Spinal cord (tissue), 10 donors: Measurements from ENCODE around the gene MED27. TPM values are rescaled to one million over a fixed set of nuclear protein-coding genes. Genes with fewer than 3 reads are reported as not detected.

Experiments used
- DNase-seq, 6 donors: peaks; one replicate each; pipeline versions ENCODE4 v3.0.0 to v3.0.0-alpha.2; 2013 to 2015; ENCODE audit warnings: low spot score in 6 of 6, low read depth in 4 of 6
- H3K27ac ChIP-seq: one replicate; pipeline ENCODE4 v1.5.1; 2013; ENCODE audit warnings: low read depth, low read length, control low read depth
- H3K27me3 ChIP-seq: one replicate; pipeline ENCODE4 v1.6.1; 2013; ENCODE audit warnings: low read length; ENCODE audit not compliant: control insufficient read depth, insufficient read depth
- H3K36me3 ChIP-seq: one replicate; pipeline ENCODE4 v1.6.1; 2013; ENCODE audit warnings: low read length; ENCODE audit not compliant: control insufficient read depth, insufficient read depth
- H3K4me1 ChIP-seq: one replicate; pipeline ENCODE4 v1.6.1; 2013; ENCODE audit warnings: low read length; ENCODE audit not compliant: control insufficient read depth, insufficient read depth
- H3K4me3 ChIP-seq: one replicate; pipeline ENCODE4 v1.5.1; 2013; ENCODE audit warnings: low read depth, low read length, control low read depth
- H3K9me3 ChIP-seq: one replicate; pipeline ENCODE4 v1.6.1; 2013; ENCODE audit warnings: low read length; ENCODE audit not compliant: control insufficient read depth, insufficient read depth
- WGBS: methylation state at CpG from one replicate; pipeline ENCODE4 v1.1.5; 2013; ENCODE audit warnings: missing lambda C conversion rate; ENCODE audit not compliant: insufficient coverage; 5-methylcytosine and 5-hydroxymethylcytosine counted together
- polyA plus RNA-seq, 2 donors: library from polyadenylated mRNA; unstranded; fragments of 120-200 nt; gene quantifications; one replicate each; pipeline ENCODE4 v1.2.1, GENCODE V29; 2013; ENCODE audit not compliant: insufficient read length in 2 of 2
- total RNA-seq, 2 donors: library from RNA; depleted of rRNA in 1 of 2; stranded (reverse); fragments of 120-200 nt in 1 of 2; fragments of >200 nt in 1 of 2; gene quantifications; one replicate each; pipeline versions ENCODE4 v1.2.3 to v1.2.4, GENCODE V29; 2013 to 2014
- donor health status: healthy.

Gene MED27
- total and polyA plus RNA-seq, 4 donors, result 13.9 to 27.8 (median 25.8) TPM

DNA sequence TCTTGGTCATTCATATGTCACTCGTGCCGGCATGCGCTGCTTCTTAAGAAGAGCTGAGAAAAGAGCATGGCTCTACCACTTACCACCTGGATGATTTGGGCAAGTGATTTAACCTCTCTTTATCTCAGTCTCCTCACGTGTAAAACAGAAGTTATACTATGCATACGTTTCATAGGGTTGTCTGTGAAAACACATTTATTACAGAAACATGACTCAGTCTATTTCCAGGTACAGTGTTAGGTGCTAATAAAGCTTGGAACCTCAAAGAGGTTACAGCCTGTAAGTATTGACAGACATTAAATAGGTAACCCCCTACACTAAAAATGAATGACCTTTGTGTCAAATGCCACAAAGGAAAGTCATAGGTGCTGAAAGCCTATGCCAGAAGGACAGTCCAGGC lies 43.1 kb downstream of the MED27 start:
- 100% methylated on average over 1 of the region's 5 CpGs for WGBS
- DNase-seq, result no peak
- H3K9me3 ChIP-seq, result no peaks in the 10 kb centered on the region
- H3K27ac ChIP-seq, result no peak overlapping the region
- H3K27me3 ChIP-seq, result no peaks in the 10 kb centered on the region
- H3K4me3 ChIP-seq, result no peak overlapping the region
- peaks cover 14% of the 10 kb centered on the region for H3K4me1 ChIP-seq
- H3K36me3 ChIP-seq, result no peaks in the 10 kb centered on the region

DNA sequence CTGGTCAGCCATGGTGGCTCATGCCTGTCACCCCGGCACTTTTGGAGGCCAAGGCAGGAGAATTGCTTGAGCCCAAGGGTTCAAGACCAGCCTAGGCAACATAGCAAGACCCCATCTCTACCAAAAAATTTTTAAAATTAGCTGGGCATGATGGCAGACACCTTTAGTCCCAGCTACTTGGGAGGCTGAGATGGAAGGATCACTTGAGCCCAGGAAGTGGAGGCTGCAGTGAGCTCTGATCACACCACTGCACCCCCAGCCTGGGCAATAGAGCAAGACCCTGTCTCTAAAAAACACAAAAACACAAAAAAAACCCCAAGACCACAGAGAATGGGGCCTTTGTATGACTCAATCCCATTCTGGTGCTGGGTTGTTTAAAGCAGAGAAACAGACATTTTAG lies 44.0 kb downstream of the MED27 start:
- Histone ChIP-seq H3K27me3 (no peaks in the 10 kb centered on the region), H3K36me3 (no peaks in the 10 kb centered on the region), H3K27ac (no peak overlapping the region), H3K4me3 (no peak overlapping the region), H3K4me1 (peaks cover 10% of the 10 kb centered on the region), H3K9me3 (no peaks in the 10 kb centered on the region)
- DNase-seq, result no peak
- no CpG with 5 or more reads among the region's 1 CpG for WGBS

DNA sequence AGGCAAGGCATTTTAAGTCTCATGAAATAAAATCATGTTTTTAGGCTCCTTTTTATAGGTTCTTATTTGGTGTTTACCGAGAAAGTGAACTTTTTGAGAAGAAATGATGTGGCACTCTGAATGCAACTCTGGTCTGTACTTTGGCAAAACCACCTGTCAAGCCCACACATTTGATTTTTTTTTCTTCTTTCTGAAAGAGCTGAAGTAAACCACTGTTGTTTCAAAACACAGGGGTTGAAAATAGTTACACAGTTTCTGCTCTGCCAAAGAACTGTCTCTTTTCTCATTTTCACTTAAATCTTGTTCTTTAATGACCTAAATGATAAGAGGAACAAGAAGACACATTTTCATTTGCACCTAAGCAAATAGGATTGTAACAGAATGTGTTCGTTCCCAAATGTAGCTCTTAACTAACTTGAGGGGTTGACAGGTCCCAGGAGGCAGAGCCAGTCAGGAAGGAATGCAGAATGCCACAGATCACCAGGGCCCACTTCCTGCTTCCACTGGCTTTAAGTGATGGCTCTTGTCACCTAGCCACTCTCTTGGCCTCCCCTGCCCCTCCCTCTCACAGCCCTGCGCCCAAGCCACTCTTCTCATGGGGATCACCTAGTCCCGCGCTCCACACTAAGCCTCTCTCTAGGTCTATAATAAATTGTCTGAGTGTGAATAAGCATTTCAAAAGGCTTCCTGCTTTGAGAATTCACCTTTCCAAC lies 47.3 kb downstream of the MED27 start:
- Histone ChIP-seq H3K9me3 (no peaks in the 10 kb centered on the region), H3K36me3 (no peaks in the 10 kb centered on the region), H3K4me1 (peaks cover 8% of the 10 kb centered on the region), H3K4me3 (no peak overlapping the region), H3K27ac (no peak overlapping the region), H3K27me3 (no peaks in the 10 kb centered on the region)
- WGBS, result 46% methylated on average over 3 of the region's 5 CpGs
- DNase-seq, result no peak

DNA sequence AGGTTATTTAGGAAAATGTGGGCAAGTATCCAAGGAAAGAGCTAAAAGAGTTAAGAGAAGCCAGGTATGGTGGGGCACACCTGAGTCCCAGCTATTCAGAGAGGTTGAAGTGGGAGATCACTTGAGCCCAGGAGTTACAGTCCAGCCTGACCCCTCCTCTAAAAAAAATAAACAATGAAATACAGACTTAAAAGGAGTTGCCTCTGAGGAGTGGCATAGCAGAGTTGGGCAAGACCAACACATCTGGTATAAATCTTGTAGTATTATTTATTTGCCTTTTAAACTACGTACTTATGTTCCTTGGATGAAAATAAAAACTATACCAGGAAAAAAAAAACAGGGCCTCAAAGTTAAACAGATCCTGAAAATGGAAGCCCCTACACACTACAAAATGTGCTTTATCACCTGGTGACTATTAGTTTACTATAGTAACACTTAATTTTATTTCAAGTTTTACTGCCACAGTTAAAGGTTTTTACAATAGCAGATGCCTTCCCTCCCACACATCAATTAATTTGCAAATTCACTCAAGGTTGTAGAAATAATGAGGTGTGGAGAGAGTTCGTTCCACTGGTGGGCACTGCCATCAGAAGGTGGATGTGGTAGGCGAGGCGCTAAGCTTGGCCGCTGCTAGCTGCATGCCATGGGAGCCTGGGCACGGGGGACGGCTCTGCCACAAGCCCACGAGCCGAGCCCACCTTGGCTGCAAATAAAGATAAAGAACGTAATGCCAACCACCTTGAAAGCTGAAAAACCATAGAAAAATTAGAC lies 48.0 kb downstream of the MED27 start:
- 70% methylated on average over 4 of the region's 10 CpGs for WGBS
- DNase-seq, result peak in 1 of 6 donors; percentile 29
- no peaks in the 10 kb centered on the region for H3K36me3 ChIP-seq
- H3K4me1 ChIP-seq, result peaks cover 8% of the 10 kb centered on the region
- H3K4me3 ChIP-seq, result no peak overlapping the region
- H3K27me3 ChIP-seq, result no peaks in the 10 kb centered on the region
- H3K9me3 ChIP-seq, result no peaks in the 10 kb centered on the region
- no peak overlapping the region for H3K27ac ChIP-seq

DNA sequence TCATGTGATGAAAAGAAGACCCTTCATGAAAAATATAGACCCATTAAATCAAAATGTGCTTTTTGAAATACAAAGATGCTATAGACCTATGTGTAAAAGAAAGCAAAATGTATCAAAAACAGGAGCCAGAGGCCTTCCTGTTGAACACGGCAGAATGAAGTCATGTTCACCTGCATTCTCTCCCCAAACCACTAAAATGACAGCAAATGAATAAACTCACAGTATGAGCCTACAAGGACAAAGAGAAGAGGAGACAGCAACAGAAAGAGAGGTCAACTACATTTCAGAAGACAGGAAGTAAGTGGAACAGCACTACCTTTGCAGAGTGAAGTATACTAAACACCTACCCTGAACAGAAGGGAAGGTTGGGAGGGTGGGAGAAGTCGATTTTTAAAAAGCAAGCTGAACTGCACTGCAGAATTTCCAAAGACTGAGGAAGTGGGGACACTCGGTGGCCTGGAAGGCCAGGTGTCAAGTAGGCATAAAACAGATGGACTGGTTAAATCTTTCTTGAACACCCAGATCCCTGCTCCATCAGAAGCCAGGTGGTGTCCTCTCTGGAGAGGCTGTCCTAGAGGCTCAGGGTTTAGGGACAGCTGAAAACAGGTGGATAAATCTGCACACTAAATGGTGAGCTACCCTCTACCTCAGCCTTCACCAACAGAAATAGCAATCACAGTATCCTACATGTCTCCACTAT lies 48.9 kb downstream of the MED27 start:
- Histone ChIP-seq H3K4me1 (peaks cover 8% of the 10 kb centered on the region), H3K4me3 (no peak overlapping the region), H3K36me3 (no peaks in the 10 kb centered on the region), H3K27ac (no peak overlapping the region), H3K27me3 (no peaks in the 10 kb centered on the region), H3K9me3 (no peaks in the 10 kb centered on the region)
- DNase-seq, result no peak
- 88% methylated on average over 2 of the region's 3 CpGs for WGBS

DNA sequence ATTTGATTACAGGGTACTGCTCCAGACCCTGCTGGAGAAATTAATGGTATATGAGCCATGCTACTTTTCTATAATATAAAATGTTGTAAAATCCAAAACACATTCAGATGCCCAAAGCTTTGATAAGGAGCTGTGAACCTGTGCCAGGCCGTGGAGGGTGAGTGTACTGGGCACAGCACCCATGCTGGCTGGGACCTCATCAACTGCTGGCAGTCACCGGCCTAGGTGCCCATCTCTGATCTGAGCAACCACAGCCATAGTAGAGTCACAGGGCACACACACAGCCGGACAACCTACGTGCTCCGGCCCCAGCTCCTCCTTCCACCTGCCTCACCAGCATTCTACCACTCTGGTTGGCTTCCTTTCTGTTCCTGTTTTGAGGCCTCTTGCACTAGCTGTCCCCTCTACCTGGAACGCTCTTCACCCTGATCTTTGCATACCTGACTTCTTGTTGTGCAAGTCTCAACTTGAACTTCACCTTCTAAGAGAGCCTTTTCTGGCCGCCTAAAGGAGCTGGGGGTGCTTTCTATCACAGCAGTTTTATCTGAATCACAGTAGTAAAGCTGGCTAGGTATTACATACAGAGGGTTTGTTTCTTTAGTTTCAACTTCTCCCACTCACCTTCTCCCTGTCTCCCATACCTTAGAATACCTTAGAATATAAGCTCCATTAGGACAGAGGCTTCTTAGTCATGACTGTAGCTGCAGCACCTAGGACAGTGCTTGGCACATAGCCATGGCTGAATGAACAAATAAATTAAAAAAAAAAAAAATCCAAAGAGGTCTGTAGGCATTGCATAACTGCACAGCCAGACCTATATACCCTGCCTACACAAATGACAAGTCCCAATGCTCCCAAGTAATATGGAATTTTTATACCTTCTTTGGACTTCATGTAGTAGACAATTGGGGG lies 51.7 kb downstream of the MED27 start:
- Histone ChIP-seq H3K27ac (no peak overlapping the region), H3K36me3 (no peaks in the 10 kb centered on the region), H3K4me3 (no peak overlapping the region), H3K4me1 (peaks cover 9% of the 10 kb centered on the region), H3K27me3 (no peaks in the 10 kb centered on the region), H3K9me3 (no peaks in the 10 kb centered on the region)
- no peak for DNase-seq
- 95% methylated on average over 6 of the region's 7 CpGs for WGBS

DNA sequence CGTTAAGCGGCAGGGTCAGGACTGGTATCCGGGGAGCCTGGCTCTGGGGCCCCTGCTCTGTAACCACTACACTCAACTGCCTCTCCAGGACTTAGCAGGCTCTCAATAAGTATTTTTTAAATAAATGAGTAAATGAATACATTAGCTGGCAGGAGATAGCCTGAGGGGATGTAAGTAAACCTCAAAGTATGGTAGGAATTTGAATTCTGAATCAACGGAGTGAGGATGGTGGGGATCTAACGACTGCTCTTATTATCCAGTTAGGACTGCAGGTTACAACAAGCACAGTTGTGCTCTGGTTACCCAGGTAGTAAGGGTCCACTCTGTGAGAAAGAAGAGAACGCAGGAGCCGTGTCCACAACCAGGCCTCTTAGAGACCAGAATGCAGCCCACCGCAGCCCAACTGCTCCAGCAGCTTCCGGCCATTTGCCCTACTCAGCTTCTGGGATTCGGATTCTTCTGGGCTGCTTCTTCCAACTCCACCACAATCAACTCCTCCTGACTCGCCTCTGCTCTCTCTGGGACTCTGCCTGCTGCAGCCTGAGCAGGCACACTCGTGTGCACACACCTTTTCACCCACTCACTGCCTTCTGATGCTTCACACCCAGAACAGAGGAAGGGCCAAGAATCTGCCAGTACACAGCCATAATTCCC lies 52.6 kb downstream of the MED27 start:
- no peaks in the 10 kb centered on the region for H3K36me3 ChIP-seq
- no peak overlapping the region for H3K4me3 ChIP-seq
- H3K4me1 ChIP-seq, result peaks cover 9% of the 10 kb centered on the region
- no peaks in the 10 kb centered on the region for H3K9me3 ChIP-seq
- WGBS, result 85% methylated on average over 9 of the region's 12 CpGs
- no peak for DNase-seq
- H3K27ac ChIP-seq, result no peak overlapping the region
- H3K27me3 ChIP-seq, result no peaks in the 10 kb centered on the region

DNA sequence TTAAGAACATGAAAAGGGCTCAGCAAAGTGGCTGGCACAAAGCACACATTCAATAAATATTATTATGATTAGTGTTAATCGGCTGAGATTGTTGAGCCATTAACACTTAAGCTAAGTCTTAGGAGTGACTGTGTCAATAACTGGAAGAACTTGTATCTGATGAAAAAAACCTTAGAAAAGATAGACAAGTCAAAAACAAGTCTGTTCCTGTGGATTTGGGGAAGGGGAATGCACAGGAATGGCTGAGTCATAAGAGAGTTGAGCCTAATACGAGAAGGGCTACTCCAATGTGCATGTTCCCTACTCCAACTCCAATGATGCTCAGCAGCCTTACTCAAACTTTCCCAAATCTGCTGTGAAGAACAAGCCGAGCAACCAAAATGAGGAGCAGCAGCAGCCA lies 53.9 kb downstream of the MED27 start:
- no peak for DNase-seq
- Histone ChIP-seq H3K27me3 (no peaks in the 10 kb centered on the region), H3K27ac (no peak overlapping the region), H3K4me1 (peaks cover 9% of the 10 kb centered on the region), H3K4me3 (no peak overlapping the region), H3K9me3 (no peaks in the 10 kb centered on the region), H3K36me3 (no peaks in the 10 kb centered on the region)
- 100% methylated on average over 1 of the region's 3 CpGs for WGBS

DNA sequence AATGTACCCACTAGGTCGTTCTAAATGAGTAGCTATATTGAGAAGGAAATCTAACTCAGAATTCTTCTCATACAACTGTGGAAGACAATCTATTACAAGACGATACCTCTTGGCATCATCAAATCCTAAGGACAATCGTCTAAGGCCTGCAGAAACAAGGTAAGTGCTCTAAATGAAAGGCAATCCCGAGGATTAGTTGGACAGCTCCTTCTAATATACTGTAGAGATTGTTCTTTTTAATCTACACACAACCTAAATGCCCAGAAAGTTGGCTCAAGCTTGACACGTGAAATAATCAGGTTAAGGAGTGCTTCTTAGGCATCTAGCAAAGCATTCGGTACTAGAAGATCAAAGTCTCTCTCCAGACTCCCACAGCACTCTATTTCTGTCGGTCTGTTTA lies 55.1 kb downstream of the MED27 start:
- Histone ChIP-seq H3K27ac (no peak overlapping the region), H3K4me1 (peaks cover 6% of the 10 kb centered on the region), H3K9me3 (no peaks in the 10 kb centered on the region), H3K4me3 (no peak overlapping the region), H3K36me3 (no peaks in the 10 kb centered on the region), H3K27me3 (no peaks in the 10 kb centered on the region)
- DNase-seq, result no peak
- WGBS, result no CpG with 5 or more reads among the region's 7 CpGs
